ENCODE measurements around the gene NEAT1.

NEAT1 gene

DNA sequence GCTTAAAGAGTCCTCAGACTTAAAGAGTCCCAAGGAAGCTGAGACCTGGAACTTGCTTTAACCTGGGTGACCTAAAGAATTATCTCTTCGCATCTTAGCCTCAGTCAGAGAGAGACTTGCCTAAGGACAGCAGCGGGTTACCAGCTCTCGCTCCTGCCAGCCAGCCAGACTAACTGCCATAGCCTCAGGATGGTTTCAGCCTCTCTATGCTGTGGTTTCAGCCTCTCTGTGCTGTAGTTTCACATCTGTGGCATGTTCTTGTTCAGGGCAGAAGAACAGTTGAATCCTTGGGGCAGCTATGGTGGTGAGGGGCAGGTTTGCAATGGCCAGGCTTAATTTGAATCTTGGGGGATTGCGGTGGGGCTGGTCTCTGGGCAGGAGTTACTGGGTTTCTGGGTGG lies 33.9 kb upstream of the NEAT1 start:
- Histone ChIP-seq H3K4me1 (ENCODE audit: control insufficient read depth in 5 of 5, insufficient read depth in 5 of 5, low read length in 5 of 5) (peaks cover 27 to 94% (median 85%) of the 10 kb centered on the region in 5 donors), H3K27ac (ENCODE audit: low read depth, low read length) (peak overlapping the region; percentile 49), H3K36me3 (ENCODE audit: control insufficient read depth in 5 of 5, insufficient read depth in 5 of 5, low read length in 5 of 5) (peaks cover 0 to 38% (median 17%) of the 10 kb centered on the region in 5 donors)

GRCh38 chr11:65389294-65389980 lies 33.2 kb upstream of the NEAT1 start:
- peaks cover 0 to 6% (median 0%) of the 10 kb centered on the region in 5 donors for H3K27me3 ChIP-seq (ENCODE audit: control insufficient read depth in 5 of 5, insufficient read depth in 4 of 5, low read length in 5 of 5)
- H3K9me3 ChIP-seq (ENCODE audit: control insufficient read depth in 5 of 5, low read length in 5 of 5), result no peaks in the 10 kb centered on the region
- H3K27ac ChIP-seq (ENCODE audit: low read depth, low read length), result peak overlapping the region; percentile 74
- peak overlapping the region in 3 of 5 donors; percentile 12 to 53 (median 39) for H3K9ac ChIP-seq (ENCODE audit: low read length in 5 of 5)
- H3K4me3 ChIP-seq (ENCODE audit: low read depth in 1 of 5, low read length in 5 of 5), result peak overlapping the region in 1 of 5 donors; percentile 40
- H3K36me3 ChIP-seq (ENCODE audit: control insufficient read depth in 5 of 5, insufficient read depth in 5 of 5, low read length in 5 of 5), result peaks cover 0 to 45% (median 23%) of the 10 kb centered on the region in 5 donors
- H3K4me1 ChIP-seq (ENCODE audit: control insufficient read depth in 5 of 5, insufficient read depth in 5 of 5, low read length in 5 of 5), result peaks cover 23 to 87% (median 78%) of the 10 kb centered on the region in 5 donors

More for the DNA sequence above, 33.9 kb upstream of the NEAT1 start:
- Histone ChIP-seq H3K27me3 (ENCODE audit: control insufficient read depth in 5 of 5, insufficient read depth in 4 of 5, low read length in 5 of 5) (peaks cover 0 to 6% (median 0%) of the 10 kb centered on the region in 5 donors), H3K4me3 (ENCODE audit: low read depth in 1 of 5, low read length in 5 of 5) (peak overlapping the region in 3 of 5 donors; percentile 6 to 42 (median 40)), H3K9ac (ENCODE audit: low read length in 5 of 5) (peak overlapping the region in 3 of 5 donors; percentile 12 to 53 (median 41)), H3K9me3 (ENCODE audit: control insufficient read depth in 5 of 5, low read length in 5 of 5) (no peaks in the 10 kb centered on the region)

DNA sequence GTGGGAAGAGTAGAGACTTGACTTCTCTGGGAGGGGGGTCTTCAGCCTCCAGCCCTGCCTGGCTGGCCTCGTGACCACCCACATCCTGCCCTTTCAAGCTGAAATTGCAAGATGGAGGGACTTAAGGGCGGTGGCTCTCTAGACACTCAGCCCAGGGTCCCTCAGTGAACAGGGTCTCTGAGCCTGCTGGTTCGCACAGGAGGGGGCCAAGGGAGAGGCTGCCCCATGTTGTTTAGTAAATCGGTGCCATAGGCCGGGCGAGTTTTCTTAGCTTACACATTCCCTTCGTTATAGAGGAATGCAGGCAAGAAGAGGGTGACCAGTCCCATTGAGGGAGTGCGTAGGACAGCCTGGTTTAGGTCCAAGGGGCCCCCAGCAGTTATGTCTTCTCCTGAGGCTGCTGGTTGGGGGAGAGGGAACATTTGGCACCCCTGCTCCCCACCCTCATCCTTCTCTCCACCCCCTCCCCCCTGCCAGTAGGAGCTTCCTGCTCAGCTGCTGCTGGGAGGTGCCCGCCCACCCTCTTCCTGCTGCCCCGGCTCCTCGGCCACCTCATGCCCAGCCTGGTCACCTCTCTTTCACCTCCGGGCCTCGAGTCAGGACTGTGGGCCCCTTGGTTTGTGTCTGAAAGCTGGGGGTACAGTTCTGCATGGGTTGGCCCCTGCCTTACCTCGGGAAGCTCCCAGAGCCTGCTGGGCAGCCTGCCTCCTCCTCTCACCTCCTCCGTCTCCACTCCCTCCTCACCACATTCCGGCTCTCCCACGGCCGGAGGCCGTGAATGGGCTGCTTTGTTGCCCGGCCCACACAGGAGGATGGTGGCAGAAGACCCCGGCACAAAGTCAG lies 32.3 kb upstream of the NEAT1 start:
- Histone ChIP-seq H3K4me1 (ENCODE audit: control insufficient read depth in 5 of 5, insufficient read depth in 5 of 5, low read length in 5 of 5) (peaks cover 15 to 78% (median 69%) of the 10 kb centered on the region in 5 donors), H3K36me3 (ENCODE audit: control insufficient read depth in 5 of 5, insufficient read depth in 5 of 5, low read length in 5 of 5) (peaks cover 0 to 52% (median 30%) of the 10 kb centered on the region in 5 donors), H3K27me3 (ENCODE audit: control insufficient read depth in 5 of 5, insufficient read depth in 4 of 5, low read length in 5 of 5) (peaks cover 0 to 3% (median 0%) of the 10 kb centered on the region in 5 donors), H3K9ac (ENCODE audit: low read length in 5 of 5) (peak overlapping the region in 4 of 5 donors; percentile 38 to 68 (median 52)), H3K9me3 (ENCODE audit: control insufficient read depth in 5 of 5, low read length in 5 of 5) (no peaks in the 10 kb centered on the region), H3K4me3 (ENCODE audit: low read depth in 1 of 5, low read length in 5 of 5) (peak overlapping the region in 1 of 5 donors; percentile 40), H3K27ac (ENCODE audit: low read depth, low read length) (peak overlapping the region; percentile 74)

GRCh38 chr11:65390996-65391395 lies 31.6 kb upstream of the NEAT1 start:
- peak overlapping the region in 4 of 5 donors; percentile 12 to 68 (median 52) for H3K9ac ChIP-seq (ENCODE audit: low read length in 5 of 5)
- H3K9me3 ChIP-seq (ENCODE audit: control insufficient read depth in 5 of 5, low read length in 5 of 5), result no peaks in the 10 kb centered on the region
- peak overlapping the region in 2 of 5 donors; percentile 25 to 40 for H3K4me3 ChIP-seq (ENCODE audit: low read depth in 1 of 5, low read length in 5 of 5)
- peaks cover 0 to 58% (median 37%) of the 10 kb centered on the region in 5 donors for H3K36me3 ChIP-seq (ENCODE audit: control insufficient read depth in 5 of 5, insufficient read depth in 5 of 5, low read length in 5 of 5)
- no peaks in the 10 kb centered on the region for H3K27me3 ChIP-seq (ENCODE audit: control insufficient read depth in 5 of 5, insufficient read depth in 4 of 5, low read length in 5 of 5)
- peak overlapping the region; percentile 74 for H3K27ac ChIP-seq (ENCODE audit: low read depth, low read length)
- peaks cover 12 to 71% (median 65%) of the 10 kb centered on the region in 5 donors for H3K4me1 ChIP-seq (ENCODE audit: control insufficient read depth in 5 of 5, insufficient read depth in 5 of 5, low read length in 5 of 5)

- peaks cover 11 to 60% (median 56%) of the 10 kb centered on the region in 5 donors for H3K4me1 ChIP-seq (ENCODE audit: control insufficient read depth in 5 of 5, insufficient read depth in 5 of 5, low read length in 5 of 5)
- peak overlapping the region; percentile 41 for H3K27ac ChIP-seq (ENCODE audit: low read depth, low read length)
- H3K9ac ChIP-seq (ENCODE audit: low read length in 5 of 5), result no peak overlapping the region
- H3K4me3 ChIP-seq (ENCODE audit: low read depth in 1 of 5, low read length in 5 of 5), result no peak overlapping the region
- no peaks in the 10 kb centered on the region for H3K27me3 ChIP-seq (ENCODE audit: control insufficient read depth in 5 of 5, insufficient read depth in 4 of 5, low read length in 5 of 5)
- peaks cover 0 to 72% (median 48%) of the 10 kb centered on the region in 5 donors for H3K36me3 ChIP-seq (ENCODE audit: control insufficient read depth in 5 of 5, insufficient read depth in 5 of 5, low read length in 5 of 5)
- H3K9me3 ChIP-seq (ENCODE audit: control insufficient read depth in 5 of 5, low read length in 5 of 5), result no peaks in the 10 kb centered on the region
These were observed 30.3 kb upstream of the NEAT1 start for GRCh38 chr11:65392186-65392829.

DNA sequence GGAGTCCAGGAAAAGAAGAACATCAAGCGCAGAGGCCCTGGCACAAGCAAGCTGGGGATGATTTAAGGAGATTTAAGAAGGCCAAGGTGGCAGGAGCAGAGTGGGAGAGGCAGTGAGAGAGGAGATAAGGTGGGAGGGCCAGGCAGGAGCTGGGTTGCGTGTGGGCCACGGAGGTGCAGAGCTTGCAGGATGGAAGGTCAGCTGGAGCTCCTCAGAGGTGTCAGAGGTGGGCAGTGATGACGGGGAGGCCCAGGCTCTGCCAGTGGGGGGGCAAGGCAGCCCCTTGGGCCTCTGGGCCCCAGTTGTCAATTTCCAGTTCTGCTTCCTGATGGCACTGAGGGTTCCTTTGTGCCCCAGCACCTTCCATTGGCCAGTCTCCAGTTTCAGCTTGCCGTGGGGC lies 29.7 kb upstream of the NEAT1 start:
- no peaks in the 10 kb centered on the region for H3K9me3 ChIP-seq (ENCODE audit: control insufficient read depth in 5 of 5, low read length in 5 of 5)
- peaks cover 0 to 77% (median 51%) of the 10 kb centered on the region in 5 donors for H3K36me3 ChIP-seq (ENCODE audit: control insufficient read depth in 5 of 5, insufficient read depth in 5 of 5, low read length in 5 of 5)
- H3K9ac ChIP-seq (ENCODE audit: low read length in 5 of 5), result no peak overlapping the region

DNA sequence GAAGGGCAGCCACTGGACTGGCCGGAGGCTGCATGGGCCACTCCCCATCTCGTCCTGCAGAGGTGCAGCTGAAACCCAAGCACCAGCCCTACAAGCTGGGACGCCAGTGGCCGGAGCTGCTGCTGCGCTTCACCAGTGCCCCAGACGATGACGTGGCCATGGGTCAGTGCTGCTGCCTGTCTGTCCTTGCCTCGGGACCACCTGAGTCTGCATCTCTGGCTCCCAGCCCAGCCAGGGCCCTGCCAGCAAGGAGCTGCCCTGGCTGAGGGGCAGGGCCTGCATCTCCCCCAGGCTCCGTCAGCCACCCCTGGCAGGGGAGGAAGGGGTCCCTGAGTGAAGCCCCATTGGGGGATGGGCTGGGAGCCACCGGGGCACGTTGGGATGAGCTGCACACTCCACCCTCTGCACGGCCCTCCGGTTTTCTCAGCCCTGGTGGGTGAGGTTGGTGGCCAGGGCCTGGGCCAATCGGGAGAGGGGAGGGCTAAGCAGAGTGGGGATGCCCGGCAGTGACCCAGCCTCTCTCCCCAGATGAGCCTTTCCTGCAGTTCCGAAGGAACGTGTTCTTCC lies 29.0 kb upstream of the NEAT1 start:
- H3K4me3 ChIP-seq (ENCODE audit: low read depth in 1 of 5, low read length in 5 of 5), result no peak overlapping the region
- H3K27ac ChIP-seq (ENCODE audit: low read depth, low read length), result no peak overlapping the region
- peaks cover 8 to 47% (median 45%) of the 10 kb centered on the region in 5 donors for H3K4me1 ChIP-seq (ENCODE audit: control insufficient read depth in 5 of 5, insufficient read depth in 5 of 5, low read length in 5 of 5)
- no peaks in the 10 kb centered on the region for H3K27me3 ChIP-seq (ENCODE audit: control insufficient read depth in 5 of 5, insufficient read depth in 4 of 5, low read length in 5 of 5)
- H3K9me3 ChIP-seq (ENCODE audit: control insufficient read depth in 5 of 5, low read length in 5 of 5), result no peaks in the 10 kb centered on the region
- H3K36me3 ChIP-seq (ENCODE audit: control insufficient read depth in 5 of 5, insufficient read depth in 5 of 5, low read length in 5 of 5), result peaks cover 0 to 79% (median 58%) of the 10 kb centered on the region in 5 donors
- H3K9ac ChIP-seq (ENCODE audit: low read length in 5 of 5), result no peak overlapping the region

More for the DNA sequence above, 29.7 kb upstream of the NEAT1 start:
- H3K27ac ChIP-seq (ENCODE audit: low read depth, low read length), result no peak overlapping the region
- no peaks in the 10 kb centered on the region for H3K27me3 ChIP-seq (ENCODE audit: control insufficient read depth in 5 of 5, insufficient read depth in 4 of 5, low read length in 5 of 5)
- no peak overlapping the region for H3K4me3 ChIP-seq (ENCODE audit: low read depth in 1 of 5, low read length in 5 of 5)
- peaks cover 11 to 54% (median 52%) of the 10 kb centered on the region in 5 donors for H3K4me1 ChIP-seq (ENCODE audit: control insufficient read depth in 5 of 5, insufficient read depth in 5 of 5, low read length in 5 of 5)

DNA sequence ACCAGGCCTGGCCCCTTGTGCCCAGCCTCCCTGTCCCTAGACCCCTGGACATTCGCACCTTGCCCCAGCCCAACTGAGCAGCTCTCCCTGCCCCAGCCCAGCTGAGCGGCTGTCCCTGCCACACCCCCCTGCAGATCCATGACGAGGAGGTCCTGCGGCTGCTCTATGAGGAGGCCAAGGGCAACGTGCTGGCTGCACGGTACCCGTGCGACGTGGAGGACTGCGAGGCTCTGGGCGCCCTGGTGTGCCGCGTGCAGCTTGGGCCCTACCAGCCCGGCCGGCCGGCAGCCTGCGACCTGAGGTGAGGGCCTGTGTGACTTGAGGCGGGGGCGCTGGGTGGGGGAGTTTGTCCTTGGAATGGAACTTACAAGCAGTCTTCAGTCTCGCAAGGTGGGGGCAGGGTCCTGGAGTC lies 28.5 kb upstream of the NEAT1 start:
- peaks cover 0 to 77% (median 59%) of the 10 kb centered on the region in 5 donors for H3K36me3 ChIP-seq (ENCODE audit: control insufficient read depth in 5 of 5, insufficient read depth in 5 of 5, low read length in 5 of 5)
- peaks cover 8 to 42% (median 39%) of the 10 kb centered on the region in 5 donors for H3K4me1 ChIP-seq (ENCODE audit: control insufficient read depth in 5 of 5, insufficient read depth in 5 of 5, low read length in 5 of 5)
- no peaks in the 10 kb centered on the region for H3K9me3 ChIP-seq (ENCODE audit: control insufficient read depth in 5 of 5, low read length in 5 of 5)
- no peak overlapping the region for H3K4me3 ChIP-seq (ENCODE audit: low read depth in 1 of 5, low read length in 5 of 5)
- H3K27ac ChIP-seq (ENCODE audit: low read depth, low read length), result no peak overlapping the region
- no peak overlapping the region for H3K9ac ChIP-seq (ENCODE audit: low read length in 5 of 5)
- no peaks in the 10 kb centered on the region for H3K27me3 ChIP-seq (ENCODE audit: control insufficient read depth in 5 of 5, insufficient read depth in 4 of 5, low read length in 5 of 5)

GRCh38 chr11:65395961-65396530 lies 26.6 kb upstream of the NEAT1 start:
- H3K4me1 ChIP-seq (ENCODE audit: control insufficient read depth in 5 of 5, insufficient read depth in 5 of 5, low read length in 5 of 5), result peaks cover 2 to 22% (median 20%) of the 10 kb centered on the region in 5 donors
- H3K9me3 ChIP-seq (ENCODE audit: control insufficient read depth in 5 of 5, low read length in 5 of 5), result no peaks in the 10 kb centered on the region
- no peak overlapping the region for H3K4me3 ChIP-seq (ENCODE audit: low read depth in 1 of 5, low read length in 5 of 5)
- H3K27me3 ChIP-seq (ENCODE audit: control insufficient read depth in 5 of 5, insufficient read depth in 4 of 5, low read length in 5 of 5), result no peaks in the 10 kb centered on the region
- H3K27ac ChIP-seq (ENCODE audit: low read depth, low read length), result no peak overlapping the region
- H3K36me3 ChIP-seq (ENCODE audit: control insufficient read depth in 5 of 5, insufficient read depth in 5 of 5, low read length in 5 of 5), result peaks cover 0 to 85% (median 71%) of the 10 kb centered on the region in 5 donors
- H3K9ac ChIP-seq (ENCODE audit: low read length in 5 of 5), result no peak overlapping the region
